Activated CD4-positive, CD25-positive, alpha-beta regulatory T cell treated with anti-CD3 and anti-CD28 coated beads, Interleukin-2, amount 50 U/mL, for 72 hours (primary cell): ENCODE measurements around the gene SH3PXD2A.

ENCODE experiments used
- DNase-seq: peaks from one replicate; pipeline ENCODE4 v3.0.0; 2021

SH3PXD2A gene, protein sequence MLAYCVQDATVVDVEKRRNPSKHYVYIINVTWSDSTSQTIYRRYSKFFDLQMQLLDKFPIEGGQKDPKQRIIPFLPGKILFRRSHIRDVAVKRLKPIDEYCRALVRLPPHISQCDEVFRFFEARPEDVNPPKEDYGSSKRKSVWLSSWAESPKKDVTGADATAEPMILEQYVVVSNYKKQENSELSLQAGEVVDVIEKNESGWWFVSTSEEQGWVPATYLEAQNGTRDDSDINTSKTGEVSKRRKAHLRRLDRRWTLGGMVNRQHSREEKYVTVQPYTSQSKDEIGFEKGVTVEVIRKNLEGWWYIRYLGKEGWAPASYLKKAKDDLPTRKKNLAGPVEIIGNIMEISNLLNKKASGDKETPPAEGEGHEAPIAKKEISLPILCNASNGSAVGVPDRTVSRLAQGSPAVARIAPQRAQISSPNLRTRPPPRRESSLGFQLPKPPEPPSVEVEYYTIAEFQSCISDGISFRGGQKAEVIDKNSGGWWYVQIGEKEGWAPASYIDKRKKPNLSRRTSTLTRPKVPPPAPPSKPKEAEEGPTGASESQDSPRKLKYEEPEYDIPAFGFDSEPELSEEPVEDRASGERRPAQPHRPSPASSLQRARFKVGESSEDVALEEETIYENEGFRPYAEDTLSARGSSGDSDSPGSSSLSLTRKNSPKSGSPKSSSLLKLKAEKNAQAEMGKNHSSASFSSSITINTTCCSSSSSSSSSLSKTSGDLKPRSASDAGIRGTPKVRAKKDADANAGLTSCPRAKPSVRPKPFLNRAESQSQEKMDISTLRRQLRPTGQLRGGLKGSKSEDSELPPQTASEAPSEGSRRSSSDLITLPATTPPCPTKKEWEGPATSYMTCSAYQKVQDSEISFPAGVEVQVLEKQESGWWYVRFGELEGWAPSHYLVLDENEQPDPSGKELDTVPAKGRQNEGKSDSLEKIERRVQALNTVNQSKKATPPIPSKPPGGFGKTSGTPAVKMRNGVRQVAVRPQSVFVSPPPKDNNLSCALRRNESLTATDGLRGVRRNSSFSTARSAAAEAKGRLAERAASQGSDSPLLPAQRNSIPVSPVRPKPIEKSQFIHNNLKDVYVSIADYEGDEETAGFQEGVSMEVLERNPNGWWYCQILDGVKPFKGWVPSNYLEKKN

GRCh38 chr10:103855424-103855823 is at the start of gene SH3PXD2A:
Gene SH3PXD2A (minus strand): TSS chr10:103855576. CDS start chr10:103855266, 310 bp downstream.
- DNase-seq = no peak

- DNase-seq = no peak
Measured at GRCh38 chr10:103901299-103901698, 45.9 kb upstream of the SH3PXD2A start.

DNA sequence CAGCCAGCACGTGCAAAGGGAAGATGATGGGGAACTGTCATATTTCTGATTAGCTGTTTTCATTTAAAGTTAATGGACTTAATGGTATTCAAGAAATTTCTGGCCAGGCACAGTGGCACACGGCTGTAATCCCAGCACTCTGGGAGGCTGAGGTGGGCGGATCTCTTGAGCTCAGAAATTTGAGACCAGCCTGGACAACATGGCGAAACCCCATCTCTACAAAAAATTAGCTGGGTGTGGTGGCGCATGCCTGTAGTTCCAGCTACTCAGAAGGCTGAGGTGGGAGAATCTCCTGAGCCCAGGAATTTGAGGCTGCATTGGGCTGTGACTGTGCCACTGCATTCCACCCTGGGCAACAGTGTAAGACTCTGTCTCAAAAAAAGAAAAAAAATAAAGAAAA is 43.9 kb upstream of the SH3PXD2A start:
- DNase-seq = no peak

DNA sequence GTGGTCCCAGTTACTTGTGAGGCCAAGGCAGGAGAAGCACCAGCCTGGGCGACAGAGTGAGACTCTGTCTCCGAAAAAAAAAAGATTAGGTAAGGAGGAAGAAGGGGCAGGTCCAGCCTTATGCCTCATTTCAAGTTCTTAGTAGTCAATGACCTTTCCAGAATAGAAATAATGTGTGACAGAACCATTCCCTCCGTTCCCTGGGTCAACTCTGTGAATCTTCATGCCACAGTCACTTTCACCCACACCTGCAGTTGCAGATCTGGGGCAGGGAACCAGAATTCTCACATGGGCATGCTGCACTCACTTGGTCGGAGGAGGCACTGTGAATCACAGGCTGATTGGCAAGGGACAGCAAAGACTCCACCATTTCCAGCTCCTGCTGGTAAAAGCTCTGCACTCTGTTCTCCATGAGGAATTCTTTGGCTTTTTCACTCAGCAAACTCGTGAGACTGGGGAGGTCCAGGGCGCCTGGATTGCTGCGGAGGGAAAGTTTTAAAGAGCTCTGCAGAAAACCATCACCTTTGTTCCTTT is 41.9 kb upstream of the SH3PXD2A start:
- no peak for DNase-seq

DNA sequence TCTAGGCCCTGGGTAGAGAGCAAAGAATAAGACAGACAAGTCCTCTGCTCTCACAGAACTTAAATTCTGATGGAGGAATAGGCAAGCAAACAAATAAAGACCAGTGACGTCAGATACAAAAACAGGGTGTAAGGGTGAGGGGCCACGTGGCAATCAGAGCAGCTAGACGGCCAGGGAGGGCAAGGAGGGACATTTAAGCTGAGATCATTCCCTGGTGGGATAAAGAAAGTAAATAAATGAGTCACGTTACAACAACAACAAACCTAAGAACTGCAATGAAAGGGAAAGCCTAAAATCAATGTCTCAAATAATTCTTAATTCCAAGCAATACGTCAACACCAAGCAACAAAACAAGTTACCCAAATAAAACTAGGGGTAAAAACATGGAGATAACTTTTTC is 40.8 kb upstream of the SH3PXD2A start:
- no peak for DNase-seq

DNA sequence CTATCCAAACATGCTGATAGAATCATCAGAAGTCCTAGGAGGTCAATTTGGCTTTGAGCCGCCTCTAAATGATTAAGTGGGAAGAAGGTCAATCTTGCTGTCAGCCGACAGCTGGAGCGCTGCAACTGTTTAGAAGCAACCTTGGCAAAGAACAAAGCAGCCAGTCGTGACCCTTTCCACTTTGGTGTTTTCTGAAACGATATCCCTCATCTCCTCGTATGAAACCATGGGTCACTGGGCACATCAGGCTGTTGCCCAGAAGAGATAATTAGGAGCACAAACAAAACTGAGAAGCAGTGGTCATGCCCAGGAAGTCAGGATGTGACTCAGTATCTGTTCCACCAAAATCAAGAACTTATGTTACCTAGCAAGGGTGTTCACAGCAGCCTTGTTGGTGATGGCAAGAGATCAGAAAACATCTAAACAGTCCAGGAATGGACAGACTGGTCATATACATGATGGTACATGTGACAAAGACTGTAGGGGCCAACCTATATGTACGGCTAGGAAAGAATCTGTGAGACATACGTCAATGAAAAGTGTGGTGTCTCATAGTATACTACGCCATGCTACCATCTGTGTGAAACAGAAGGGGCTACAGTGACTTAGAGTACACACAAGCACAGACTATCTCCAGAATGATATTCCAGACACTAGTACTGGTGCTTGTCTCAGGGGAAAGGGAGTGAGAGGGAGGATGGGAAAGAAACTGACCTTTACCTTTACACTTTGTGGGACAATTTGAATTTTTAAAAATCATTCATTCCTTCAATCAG is 40.2 kb upstream of the SH3PXD2A start:
- no peak for DNase-seq

GRCh38 chr10:103894441-103894864 is 39.1 kb upstream of the SH3PXD2A start:
- DNase-seq = no peak

DNA sequence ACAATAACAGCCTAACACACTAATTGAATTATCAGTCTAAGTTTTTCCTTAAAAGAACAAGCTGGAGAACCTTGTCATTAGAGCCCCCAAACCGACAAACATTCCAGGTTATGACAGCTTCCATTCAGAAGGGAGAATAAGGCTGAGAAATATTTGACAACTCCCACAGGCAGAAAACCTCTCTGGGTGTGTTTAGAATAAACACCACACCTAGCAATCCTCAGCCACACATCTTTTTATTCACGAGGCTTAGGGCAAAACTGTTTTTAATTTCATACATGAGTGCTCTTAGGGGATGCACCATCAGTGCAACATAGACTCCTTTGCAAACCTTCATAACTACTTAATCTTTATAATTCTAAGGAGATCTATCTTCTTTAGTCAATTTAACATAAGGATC is 38.4 kb upstream of the SH3PXD2A start:
- DNase-seq = no peak

DNA sequence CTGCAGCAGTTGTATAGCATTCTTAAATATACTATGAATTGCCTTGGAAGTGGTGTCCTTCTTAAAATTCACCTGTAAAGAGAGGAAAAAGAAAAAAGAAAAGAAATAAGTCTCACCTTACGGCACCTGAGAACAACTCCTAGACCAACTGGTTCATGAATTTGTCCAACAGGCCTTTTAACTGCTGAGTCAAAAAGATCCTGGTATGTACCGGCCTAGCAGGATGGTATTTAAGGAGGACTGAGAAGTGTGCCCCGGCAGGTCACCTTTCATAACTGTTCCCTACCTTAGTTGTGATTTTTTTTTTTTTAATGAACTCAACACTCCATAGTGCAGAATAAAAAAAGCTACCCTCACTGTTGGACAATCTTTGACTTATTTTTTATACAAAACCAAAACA is 36.8 kb upstream of the SH3PXD2A start:
- no peak for DNase-seq

GRCh38 chr10:103890688-103891087 is 35.3 kb upstream of the SH3PXD2A start:
- no peak for DNase-seq

DNA sequence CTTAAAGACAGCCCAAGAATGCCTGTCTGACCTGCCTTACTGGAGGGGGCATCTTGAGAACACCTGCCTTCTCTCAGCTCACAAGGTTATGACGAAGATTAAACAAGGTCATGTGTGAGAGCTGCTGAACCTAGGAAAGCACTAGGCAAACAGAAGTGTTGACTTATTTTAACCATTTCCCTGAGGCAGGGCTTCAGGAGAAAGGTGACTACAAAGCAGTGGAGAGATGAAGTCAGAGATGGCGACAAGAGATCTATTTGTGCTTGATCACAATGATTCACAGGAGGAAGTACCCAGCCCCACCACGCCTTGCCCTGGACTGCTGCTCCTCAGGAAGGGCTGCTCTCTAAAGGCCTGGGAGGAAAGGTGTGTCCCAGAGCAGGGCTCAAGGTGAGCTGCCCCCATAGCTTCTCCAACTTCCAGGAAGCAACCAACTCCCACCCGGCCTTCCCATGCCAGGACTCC is 34.9 kb upstream of the SH3PXD2A start:
- DNase-seq = no peak

- DNase-seq = no peak
Measured at GRCh38 chr10:103889121-103889720, 33.8 kb upstream of the SH3PXD2A start.

- DNase-seq = no peak
Measured at GRCh38 chr10:103888113-103888841, 32.9 kb upstream of the SH3PXD2A start.

DNA sequence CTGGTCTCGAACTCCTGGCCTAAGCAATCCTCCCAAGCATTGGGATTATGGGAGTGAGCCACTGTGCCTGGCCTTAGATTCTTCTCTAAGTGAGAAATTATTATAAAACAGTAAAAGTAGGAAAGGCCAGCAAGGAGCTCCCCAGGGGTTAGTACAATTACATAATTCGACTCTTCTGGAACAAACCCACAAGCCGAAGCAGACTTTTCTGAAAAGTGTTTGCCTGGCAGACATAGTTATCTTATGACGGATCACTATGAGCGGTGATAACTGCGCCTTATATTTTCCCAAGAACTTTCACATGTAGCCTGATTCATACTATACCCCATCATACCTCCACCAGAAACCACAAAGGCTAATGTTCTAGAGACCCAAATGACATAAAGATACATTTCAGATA is 30.2 kb upstream of the SH3PXD2A start:
- no peak for DNase-seq

- DNase-seq = no peak
Measured at GRCh38 chr10:103884681-103885139, 29.3 kb upstream of the SH3PXD2A start.

DNA sequence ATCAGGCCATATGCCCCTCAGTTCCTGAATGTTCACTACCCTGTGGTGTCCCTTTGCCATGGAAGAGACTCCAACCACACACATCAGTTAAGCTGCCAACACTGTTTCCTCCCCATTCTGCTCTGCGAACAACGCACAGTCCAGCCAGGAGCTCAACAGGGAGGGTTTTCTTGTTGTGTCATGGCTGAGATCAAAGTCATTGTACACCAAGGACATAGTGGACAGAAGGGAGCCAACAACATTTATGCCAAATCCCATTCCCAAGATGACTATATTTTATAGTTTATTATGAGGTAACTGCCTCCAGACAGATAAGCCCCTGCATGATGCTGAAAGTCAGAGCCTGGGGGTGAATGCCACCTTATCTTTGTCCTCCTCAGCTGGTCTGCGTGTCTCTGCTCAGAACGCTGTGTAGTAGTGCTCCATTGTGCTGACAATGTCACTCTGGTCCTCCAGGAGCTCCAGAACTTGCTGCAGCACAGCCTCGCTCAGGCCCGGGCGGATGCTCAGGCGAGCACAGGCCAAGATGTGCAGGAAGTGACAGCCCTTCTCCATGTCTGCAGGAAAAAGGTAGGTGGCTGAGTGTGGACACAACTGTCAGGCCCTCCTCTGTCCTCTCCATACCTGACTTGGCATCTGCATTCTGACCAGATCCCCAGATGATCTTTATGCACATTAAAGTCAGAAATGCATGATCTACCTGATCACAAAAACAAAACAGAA is 27.1 kb upstream of the SH3PXD2A start:
- no peak for DNase-seq

DNA sequence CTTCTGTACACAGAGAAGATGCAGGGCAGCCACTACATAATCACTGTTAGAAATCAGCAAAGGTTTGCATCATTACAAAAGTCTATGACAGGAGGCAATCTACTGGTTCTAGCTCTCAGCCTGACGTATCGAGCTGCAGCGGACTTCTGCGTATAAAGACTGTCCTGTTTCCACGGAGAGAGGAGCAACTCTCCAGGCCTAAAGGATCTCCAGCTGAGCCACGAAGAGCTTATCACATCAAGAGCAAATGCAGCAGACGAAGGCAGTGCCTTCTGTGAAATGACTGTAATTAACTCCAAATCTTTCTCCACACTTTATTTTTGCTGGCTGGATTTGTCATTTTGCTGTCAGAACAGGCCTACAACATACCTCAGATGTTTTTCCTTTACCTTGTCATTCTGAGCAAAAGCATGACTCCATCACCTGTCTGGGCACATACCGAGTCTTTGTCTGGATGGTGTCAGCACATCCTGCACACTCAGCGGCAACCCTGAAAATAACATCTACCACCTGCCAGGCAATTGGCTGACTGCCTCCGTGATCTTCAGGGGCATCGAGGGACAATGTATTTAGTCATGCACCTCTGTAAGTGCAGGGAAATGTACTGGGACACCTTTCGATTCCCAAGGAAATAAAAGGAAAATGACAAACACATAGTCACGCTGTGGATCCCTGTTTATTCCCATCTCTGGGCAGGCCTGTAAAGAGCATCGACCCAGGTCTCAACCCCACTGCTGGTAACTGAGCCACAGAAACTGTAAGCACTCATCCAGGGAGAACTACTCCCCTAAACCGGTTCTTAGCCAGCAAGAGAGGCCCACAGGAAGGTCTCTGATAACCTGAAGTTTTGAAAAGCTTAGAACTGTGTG is 26.3 kb upstream of the SH3PXD2A start:
- DNase-seq = no peak

DNA sequence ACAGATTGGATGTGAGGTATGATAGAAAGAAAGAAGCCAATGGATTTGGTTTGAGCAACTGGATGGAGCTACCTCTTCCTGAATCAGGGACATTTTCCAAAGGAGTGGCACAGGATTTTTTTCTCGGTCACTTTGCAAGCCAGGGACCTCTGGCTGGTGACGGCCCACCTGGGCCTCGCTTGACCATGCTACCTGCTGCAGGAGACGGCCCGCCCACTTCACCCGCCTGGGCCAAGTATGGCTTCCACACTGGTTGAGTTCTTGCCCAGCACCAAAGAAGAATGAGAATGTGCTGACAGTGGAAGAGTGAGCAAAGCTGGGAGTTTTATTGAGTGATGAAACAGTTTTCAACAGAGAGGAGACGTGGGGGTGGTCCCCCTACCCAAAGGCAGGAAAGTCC is 24.5 kb upstream of the SH3PXD2A start:
- no peak for DNase-seq

- no peak for DNase-seq
Measured at GRCh38 chr10:103879409-103879808, 24.0 kb upstream of the SH3PXD2A start.
